ENCODE results near the gene SLC35F3. TPM values are rescaled to one million over a fixed set of nuclear protein-coding genes. Genes with fewer than 3 reads are reported as not detected.
A peak's percentile ranks its signal among the peaks of the same experiment; 100 is the strongest.

The SLC35F3 gene
- polyA plus RNA-seq, 1 of the 3 experiments (the other 2 are of a cell fraction), result 0.87 TPM

- Histone ChIP-seq H2AFZ (ENCODE audit: low read depth) (no peak overlapping the region), H3K36me3 (replicated peaks in 1 of 2; ENCODE audit: control insufficient read depth in 1 of 2, insufficient read depth in 2 of 2, low read length in 1 of 2) (no peaks in the 10 kb centered on the region), H3K79me2 (ENCODE audit: insufficient read depth) (no peaks in the 10 kb centered on the region), H4K20me1 (ENCODE audit: insufficient read depth) (no peaks in the 10 kb centered on the region), H3K27ac (ENCODE audit: low read depth in 2 of 2, low read length in 1 of 2) (no peak overlapping the region), H3K9me2 (no peaks in the 10 kb centered on the region), H3K4me3 (ENCODE audit: low read depth in 2 of 2, low read length in 1 of 2) (peak overlapping the region in 1 of 2 experiments; percentile 49; a peak in 1 of 4 replicates), H3K4me2 (no peak overlapping the region), H3F3A (replicated peaks; ENCODE audit: insufficient read depth) (no peaks in the 10 kb centered on the region), H3K27me3 (ENCODE audit: insufficient read depth) (peaks cover 17% of the 10 kb centered on the region; the same call in 1 of the 2 replicates), H3K9me3 (no peaks in the 10 kb centered on the region), H3K4me1 (ENCODE audit: control insufficient read depth in 1 of 2, insufficient read depth in 2 of 2, low read depth in 1 of 2, low read length in 1 of 2) (no peaks in the 10 kb centered on the region; a peak in 2 of 4 replicates), H3K9ac (no peak overlapping the region)
- TF ChIP-seq, protein P1, sequence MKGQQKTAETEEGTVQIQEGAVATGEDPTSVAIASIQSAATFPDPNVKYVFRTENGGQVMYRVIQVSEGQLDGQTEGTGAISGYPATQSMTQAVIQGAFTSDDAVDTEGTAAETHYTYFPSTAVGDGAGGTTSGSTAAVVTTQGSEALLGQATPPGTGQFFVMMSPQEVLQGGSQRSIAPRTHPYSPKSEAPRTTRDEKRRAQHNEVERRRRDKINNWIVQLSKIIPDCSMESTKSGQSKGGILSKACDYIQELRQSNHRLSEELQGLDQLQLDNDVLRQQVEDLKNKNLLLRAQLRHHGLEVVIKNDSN (IDR thresholded peaks at IDR 0.05; ENCODE audit: borderline replicate concordance, low read depth), result no peak
- TF ChIP-seq CTCF (IDR thresholded peaks at IDR 0.05) (no peak), ELF1 (IDR thresholded peaks at IDR 0.05) (no peak), USF2 (IDR thresholded peaks at IDR 0.05; ENCODE audit: borderline replicate concordance, low read depth, low read length) (no peak), TEAD4 (IDR thresholded peaks at IDR 0.05; ENCODE audit: borderline replicate concordance, insufficient read depth) (no peak), RAD21 (IDR thresholded peaks at IDR 0.05; ENCODE audit: low read length) (no peak)
- TF ChIP-seq, protein P2, sequence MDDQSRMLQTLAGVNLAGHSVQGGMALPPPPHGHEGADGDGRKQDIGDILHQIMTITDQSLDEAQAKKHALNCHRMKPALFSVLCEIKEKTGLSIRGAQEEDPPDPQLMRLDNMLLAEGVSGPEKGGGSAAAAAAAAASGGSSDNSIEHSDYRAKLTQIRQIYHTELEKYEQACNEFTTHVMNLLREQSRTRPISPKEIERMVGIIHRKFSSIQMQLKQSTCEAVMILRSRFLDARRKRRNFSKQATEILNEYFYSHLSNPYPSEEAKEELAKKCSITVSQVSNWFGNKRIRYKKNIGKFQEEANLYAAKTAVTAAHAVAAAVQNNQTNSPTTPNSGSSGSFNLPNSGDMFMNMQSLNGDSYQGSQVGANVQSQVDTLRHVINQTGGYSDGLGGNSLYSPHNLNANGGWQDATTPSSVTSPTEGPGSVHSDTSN (IDR thresholded peaks at IDR 0.05), result no peak
- POLR2A ChIA-PET, result no interaction called here
- DNase-seq, result no peak
- WGBS (ENCODE audit: low lambda C conversion rate), result 72% methylated on average over 33 of the region's 40 CpGs
- CTCF ChIA-PET, result interaction anchor here (0.5 to 3.7 kb wide), 27 partner anchors 10 to 602 kb away, joined by 3 to 29 read pairs (median 4); no protein-coding TSS in a partner anchor
These were observed 1.1 kb downstream of the SLC35F3 start for GRCh38 chr1:233905416-233906051.

DNA sequence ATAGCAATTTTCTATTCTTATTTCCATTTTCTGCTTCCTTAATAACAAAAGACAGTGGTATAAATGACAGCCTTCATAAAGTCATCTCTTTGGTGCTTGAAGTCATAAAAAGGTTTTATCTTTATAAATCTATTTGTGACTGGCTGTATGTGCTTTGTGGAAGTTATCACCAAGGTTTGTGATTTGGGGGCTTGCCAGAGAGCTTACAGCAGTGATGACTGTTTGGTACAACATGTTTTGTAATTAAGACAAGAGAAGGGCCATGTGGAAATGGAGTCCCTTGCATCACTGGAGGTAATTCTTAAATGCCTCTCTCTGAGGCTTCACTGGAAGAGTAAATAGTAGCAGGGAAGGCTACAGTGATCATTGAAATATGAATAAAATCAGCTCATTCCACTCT lies 2.7 kb downstream of the SLC35F3 start:
- POLR2A ChIA-PET, result interaction anchor here (0.6 kb wide), 1 partner anchor 160 kb away, joined by 3 read pairs; no protein-coding TSS in a partner anchor
- Histone ChIP-seq H3K4me1 (ENCODE audit: control insufficient read depth in 1 of 2, insufficient read depth in 2 of 2, low read depth in 1 of 2, low read length in 1 of 2) (no peaks in the 10 kb centered on the region; a peak in 2 of 4 replicates), H3K36me3 (replicated peaks in 1 of 2; ENCODE audit: control insufficient read depth in 1 of 2, insufficient read depth in 2 of 2, low read length in 1 of 2) (no peaks in the 10 kb centered on the region), H3K4me3 (ENCODE audit: low read depth in 2 of 2, low read length in 1 of 2) (no peak overlapping the region), H3F3A (replicated peaks; ENCODE audit: insufficient read depth) (no peaks in the 10 kb centered on the region), H3K79me2 (ENCODE audit: insufficient read depth) (no peaks in the 10 kb centered on the region), H3K9me2 (no peaks in the 10 kb centered on the region), H3K27ac (ENCODE audit: low read depth in 2 of 2, low read length in 1 of 2) (peak overlapping the region in 1 of 2 experiments; percentile 25; a peak in 1 of 4 replicates), H3K27me3 (ENCODE audit: insufficient read depth) (peaks cover 17% of the 10 kb centered on the region; the same call in 1 of the 2 replicates), H3K4me2 (no peak overlapping the region), H3K9ac (no peak overlapping the region), H3K9me3 (no peaks in the 10 kb centered on the region), H4K20me1 (ENCODE audit: insufficient read depth) (no peaks in the 10 kb centered on the region), H2AFZ (ENCODE audit: low read depth) (no peak overlapping the region)
- CTCF ChIA-PET, result interaction anchor here (0.8 to 2.0 kb wide), 4 partner anchors 13 to 466 kb away, joined by 3 to 8 read pairs (median 3); no protein-coding TSS in a partner anchor
- DNase-seq, result peak; percentile 61
- TF ChIP-seq SIN3A (IDR thresholded peaks at IDR 0.05; ENCODE audit: borderline replicate concordance, low read depth, low read length) (no peak), FOSL2 (IDR thresholded peaks at IDR 0.05; ENCODE audit: borderline replicate concordance, low read depth) (no peak), TEAD4 (IDR thresholded peaks at IDR 0.05; ENCODE audit: borderline replicate concordance, insufficient read depth) (no peak), RCOR1 (IDR thresholded peaks at IDR 0.05; ENCODE audit: low read length) (peak; percentile 84), REST (IDR thresholded peaks at IDR 0.05; ENCODE audit: low read depth, low read length) (no peak), RFX5 (IDR thresholded peaks at IDR 0.05; ENCODE audit: low read length) (no peak), USF2 (IDR thresholded peaks at IDR 0.05; ENCODE audit: borderline replicate concordance, low read depth, low read length) (no peak), NRF1 (IDR thresholded peaks at IDR 0.05; ENCODE audit: low read depth, low read length) (no peak), EP300 (IDR thresholded peaks at IDR 0.05; ENCODE audit: borderline replicate concordance in 1 of 2, low read depth in 1 of 2, low read length in 1 of 2) (peak in 1 of 2 experiments; percentile 75; a peak in 1 of 4 replicates)
- TF ChIP-seq, protein P3, sequence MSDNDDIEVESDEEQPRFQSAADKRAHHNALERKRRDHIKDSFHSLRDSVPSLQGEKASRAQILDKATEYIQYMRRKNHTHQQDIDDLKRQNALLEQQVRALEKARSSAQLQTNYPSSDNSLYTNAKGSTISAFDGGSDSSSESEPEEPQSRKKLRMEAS (IDR thresholded peaks at IDR 0.05; ENCODE audit: low read depth), result no peak

All from SK-N-SH (cell line).